NT2/D1 (cell line): ENCODE data around the gene TMEM187.

Experiments
- YY1 ChIP-seq: IDR thresholded peaks from 2 replicates; pipeline ENCODE4 v1.6.1; 2011; ENCODE audit not compliant: insufficient read length, insufficient read depth
- ZNF274 ChIP-seq: IDR thresholded peaks from 2 replicates; pipeline ENCODE4 v1.6.1; 2011; ENCODE audit warnings: mild to moderate bottlenecking, low read depth, low read length

DNA sequence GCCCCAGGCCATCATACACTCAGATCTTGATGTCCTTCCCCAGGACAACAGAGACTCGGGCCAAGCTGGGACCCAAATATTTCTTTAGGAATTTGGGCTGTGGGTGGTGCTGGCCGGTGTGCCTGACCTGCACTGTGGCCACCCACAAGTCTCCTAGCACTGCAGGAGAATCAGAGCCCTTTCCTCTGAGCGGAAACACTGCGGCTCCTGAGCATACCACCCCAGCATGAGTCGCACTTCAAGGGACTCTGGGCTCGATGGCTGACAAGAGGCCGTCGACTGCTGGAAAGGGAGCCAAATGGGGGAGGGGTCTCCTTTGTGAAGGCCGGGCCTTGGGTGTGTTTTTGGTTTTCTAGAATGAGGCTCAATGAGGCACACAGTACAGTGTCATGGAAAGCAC, 60.1 kb downstream of the TMEM187 start:
- TF ChIP-seq YY1 (no peak), ZNF274 (no peak)
